HL-60 (cell line): ENCODE results near the gene AKAP8L.

Experiments used
- DNase-seq, 2 experiments: peaks; one replicate each; pipeline ENCODE4 v3.0.0-alpha.2; 2010 to 2020; ENCODE audit warnings: low read depth in 1 of 2, low spot score in 1 of 2
- H3K27ac ChIP-seq: fragments of 250-450 bp; sonication (Bioruptor Pico); replicated peaks from 2 replicates; pipeline ENCODE4 v1.5.1; 2020; ENCODE audit warnings: mild to moderate bottlenecking, moderate library complexity
- H3K27me3 ChIP-seq: fragments of 250-450 bp; sonication (Bioruptor Pico); 2 replicates; pipeline ENCODE4 v1.5.1; 2021; ENCODE audit warnings: mild to moderate bottlenecking, moderate library complexity; ENCODE audit not compliant: insufficient read depth, poor library complexity, severe bottlenecking
- H3K4me3 ChIP-seq: replicated peaks from 2 replicates; pipeline ENCODE4 v1.5.1; 2011; ENCODE audit warnings: mild to moderate bottlenecking, control low read depth, low read length; ENCODE audit not compliant: insufficient read depth
- GABPA ChIP-seq: IDR thresholded peaks from 2 replicates; pipeline ENCODE4 v1.6.1; 2012; ENCODE audit warnings: low read depth
- POLR2AphosphoS5 ChIP-seq: IDR thresholded peaks from 2 replicates; pipeline ENCODE4 v1.6.1; 2012; ENCODE audit warnings: low read depth
- REST ChIP-seq: IDR thresholded peaks from 2 replicates; pipeline ENCODE4 v1.6.1; 2012; ENCODE audit warnings: low read depth; ENCODE audit not compliant: insufficient replicate concordance
- SPI1 ChIP-seq: IDR thresholded peaks from 2 replicates; pipeline ENCODE4 v1.6.1; 2012; ENCODE audit warnings: low read depth, mild to moderate bottlenecking, borderline replicate concordance
- TF ChIP-seq, protein P1 (sequence below): IDR thresholded peaks from one replicate; pipeline ENCODE4 v1.5.1; 2011; ENCODE audit warnings: low read length, control low read depth, inconsistent platforms; ENCODE audit not compliant: insufficient read depth

Gene AKAP8L

DNA sequence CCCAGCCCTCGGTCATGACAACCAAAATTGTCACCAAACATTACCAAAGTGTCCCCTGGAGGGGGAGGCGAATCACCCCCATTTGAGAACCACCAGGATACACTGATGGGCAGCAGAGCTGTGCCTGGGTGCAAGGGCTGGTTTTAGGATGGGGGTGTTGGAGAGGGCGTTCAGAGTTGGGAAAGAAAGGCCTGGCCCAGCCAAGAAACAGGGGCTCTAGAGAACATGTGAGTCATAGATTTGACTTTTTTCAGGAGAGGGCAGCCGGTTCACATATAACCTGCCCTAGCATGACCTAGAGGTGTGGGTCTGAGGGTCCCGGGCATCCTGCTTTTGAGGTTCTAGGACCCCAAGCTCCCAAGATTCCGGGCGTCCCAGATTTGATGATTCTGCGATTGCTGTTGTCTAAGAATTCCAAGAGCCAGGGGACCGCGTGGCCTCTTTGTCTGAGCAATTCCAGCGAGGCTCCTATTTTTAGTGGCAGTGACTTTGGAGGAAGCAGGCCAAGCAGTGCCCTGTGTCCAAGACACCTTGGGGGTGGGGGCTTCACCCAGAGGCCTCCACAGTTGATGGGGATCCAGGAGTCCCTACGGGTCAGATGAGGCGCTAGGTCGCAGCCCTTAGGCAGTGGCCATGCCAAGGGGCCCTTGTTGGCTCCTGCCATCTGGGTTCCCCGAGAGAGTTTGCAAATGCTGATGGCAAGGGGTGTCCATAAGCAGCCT, 25.9 kb upstream of the AKAP8L start:
- TF ChIP-seq SPI1 (no peak), REST (no peak), POLR2AphosphoS5 (no peak), GABPA (no peak)
- TF ChIP-seq, protein P1, sequence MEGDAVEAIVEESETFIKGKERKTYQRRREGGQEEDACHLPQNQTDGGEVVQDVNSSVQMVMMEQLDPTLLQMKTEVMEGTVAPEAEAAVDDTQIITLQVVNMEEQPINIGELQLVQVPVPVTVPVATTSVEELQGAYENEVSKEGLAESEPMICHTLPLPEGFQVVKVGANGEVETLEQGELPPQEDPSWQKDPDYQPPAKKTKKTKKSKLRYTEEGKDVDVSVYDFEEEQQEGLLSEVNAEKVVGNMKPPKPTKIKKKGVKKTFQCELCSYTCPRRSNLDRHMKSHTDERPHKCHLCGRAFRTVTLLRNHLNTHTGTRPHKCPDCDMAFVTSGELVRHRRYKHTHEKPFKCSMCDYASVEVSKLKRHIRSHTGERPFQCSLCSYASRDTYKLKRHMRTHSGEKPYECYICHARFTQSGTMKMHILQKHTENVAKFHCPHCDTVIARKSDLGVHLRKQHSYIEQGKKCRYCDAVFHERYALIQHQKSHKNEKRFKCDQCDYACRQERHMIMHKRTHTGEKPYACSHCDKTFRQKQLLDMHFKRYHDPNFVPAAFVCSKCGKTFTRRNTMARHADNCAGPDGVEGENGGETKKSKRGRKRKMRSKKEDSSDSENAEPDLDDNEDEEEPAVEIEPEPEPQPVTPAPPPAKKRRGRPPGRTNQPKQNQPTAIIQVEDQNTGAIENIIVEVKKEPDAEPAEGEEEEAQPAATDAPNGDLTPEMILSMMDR: no peak
- Histone ChIP-seq H3K4me3 (no peak overlapping the region), H3K27me3 (no peaks in the 10 kb centered on the region), H3K27ac (no peak overlapping the region)
- no peak for DNase-seq

DNA sequence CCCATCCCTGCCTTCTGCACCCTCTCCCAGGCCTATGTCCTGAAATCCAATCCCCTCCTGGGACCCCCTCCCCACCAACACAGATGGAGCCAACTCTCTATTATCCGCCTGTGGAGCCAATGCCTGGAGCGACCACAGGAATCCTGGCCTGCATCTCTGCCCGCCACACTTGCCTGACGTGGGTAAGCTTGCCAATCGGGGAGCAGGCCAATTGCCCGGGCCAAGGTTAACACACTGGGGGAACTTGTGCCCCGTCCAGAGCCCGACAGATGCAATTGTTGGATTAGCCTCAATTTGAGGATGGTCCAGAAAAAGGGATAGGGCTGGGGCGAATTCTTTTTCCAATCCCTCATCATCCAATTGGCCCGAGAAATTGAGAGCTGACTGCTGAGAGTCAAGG, 25.1 kb upstream of the AKAP8L start:
- no peak for DNase-seq
- no peak overlapping the region for H3K4me3 ChIP-seq
- no peak overlapping the region for H3K27ac ChIP-seq
- H3K27me3 ChIP-seq: no peaks in the 10 kb centered on the region
- TF ChIP-seq REST (no peak), POLR2AphosphoS5 (no peak), SPI1 (no peak), GABPA (no peak)
- TF ChIP-seq, protein P1: no peak

DNA sequence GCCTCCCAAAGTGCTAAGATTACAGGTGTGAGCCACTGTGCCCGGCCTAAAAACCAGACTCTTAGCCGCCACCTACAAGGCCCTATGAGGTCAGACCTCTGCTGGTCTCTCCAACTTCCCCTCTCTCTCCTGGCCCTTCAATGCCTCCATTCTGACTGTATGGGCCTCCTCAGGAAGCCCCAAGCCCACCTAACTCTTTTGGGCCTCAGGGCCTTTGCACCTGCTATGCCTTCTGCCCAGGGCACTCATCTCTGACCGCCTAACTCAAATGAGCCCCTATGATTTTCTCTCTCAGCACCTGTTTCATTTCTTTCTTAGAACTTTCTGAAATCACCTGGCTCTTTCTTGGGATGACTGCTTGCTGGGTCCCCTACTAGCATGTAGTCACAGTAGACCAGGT, 24.5 kb upstream of the AKAP8L start:
- no peaks in the 10 kb centered on the region for H3K27me3 ChIP-seq
- TF ChIP-seq POLR2AphosphoS5: no peak
- TF ChIP-seq SPI1: no peak
- no peak for TF ChIP-seq GABPA
- TF ChIP-seq, protein P1: no peak
- no peak for TF ChIP-seq REST
- DNase-seq: no peak
- no peak overlapping the region for H3K4me3 ChIP-seq
- H3K27ac ChIP-seq: no peak overlapping the region
